ENCODE data around the gene HLA-C.

HLA-C gene

DNA sequence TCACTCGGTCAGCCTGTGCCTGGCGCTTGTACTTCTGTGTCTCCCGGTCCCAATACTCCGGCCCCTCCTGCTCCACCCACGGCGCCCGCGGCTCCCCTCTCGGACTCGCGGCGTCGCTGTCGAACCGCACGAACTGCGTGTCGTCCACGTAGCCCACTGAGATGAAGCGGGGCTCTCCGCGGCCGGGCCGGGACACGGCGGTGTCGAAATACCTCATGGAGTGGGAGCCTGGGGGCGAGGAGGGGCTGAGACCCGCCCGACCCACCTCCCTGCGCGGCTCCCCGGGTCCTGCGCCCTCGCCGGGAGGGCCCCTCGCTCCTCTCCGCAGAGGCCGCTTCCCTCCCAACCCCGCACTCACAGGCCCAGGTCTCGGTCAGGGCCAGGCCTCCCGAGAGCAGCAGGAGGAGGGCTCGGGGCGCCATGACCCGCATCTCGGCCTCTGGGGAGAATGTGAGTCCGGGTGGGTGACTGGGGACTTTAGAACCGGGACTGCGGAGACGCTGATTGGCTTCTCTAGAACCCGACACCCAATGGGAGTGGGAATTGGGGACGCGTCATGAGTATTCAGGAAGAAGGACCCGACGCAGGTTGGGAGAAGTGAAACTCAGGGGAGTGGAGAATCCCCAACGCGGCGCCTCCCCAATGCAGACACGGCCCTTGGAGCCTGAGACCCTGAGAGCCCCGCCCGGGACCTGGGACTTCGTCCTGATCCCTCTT, at the start of gene HLA-C:
TSS of gene HLA-C (minus strand) at position 452 of the 717 bp plus-strand sequence. CDS start at position 431, 21 bp downstream.
- peak within 1 kb of the TSS; percentile 74 for H3K4me3 ChIP-seq (ENCODE audit: low read depth, low read length)
- DNase-seq (ENCODE audit: low read depth) = peak; percentile 98
- TF ChIP-seq, protein P1, sequence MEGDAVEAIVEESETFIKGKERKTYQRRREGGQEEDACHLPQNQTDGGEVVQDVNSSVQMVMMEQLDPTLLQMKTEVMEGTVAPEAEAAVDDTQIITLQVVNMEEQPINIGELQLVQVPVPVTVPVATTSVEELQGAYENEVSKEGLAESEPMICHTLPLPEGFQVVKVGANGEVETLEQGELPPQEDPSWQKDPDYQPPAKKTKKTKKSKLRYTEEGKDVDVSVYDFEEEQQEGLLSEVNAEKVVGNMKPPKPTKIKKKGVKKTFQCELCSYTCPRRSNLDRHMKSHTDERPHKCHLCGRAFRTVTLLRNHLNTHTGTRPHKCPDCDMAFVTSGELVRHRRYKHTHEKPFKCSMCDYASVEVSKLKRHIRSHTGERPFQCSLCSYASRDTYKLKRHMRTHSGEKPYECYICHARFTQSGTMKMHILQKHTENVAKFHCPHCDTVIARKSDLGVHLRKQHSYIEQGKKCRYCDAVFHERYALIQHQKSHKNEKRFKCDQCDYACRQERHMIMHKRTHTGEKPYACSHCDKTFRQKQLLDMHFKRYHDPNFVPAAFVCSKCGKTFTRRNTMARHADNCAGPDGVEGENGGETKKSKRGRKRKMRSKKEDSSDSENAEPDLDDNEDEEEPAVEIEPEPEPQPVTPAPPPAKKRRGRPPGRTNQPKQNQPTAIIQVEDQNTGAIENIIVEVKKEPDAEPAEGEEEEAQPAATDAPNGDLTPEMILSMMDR (IDR thresholded peaks at IDR 0.05; ENCODE audit: insufficient read depth, low read depth, low read length, missing control alignments) = no peak

- TF ChIP-seq, protein P1 (IDR thresholded peaks at IDR 0.05; ENCODE audit: insufficient read depth, low read depth, low read length, missing control alignments) = no peak
- no peak for DNase-seq (ENCODE audit: low read depth)
- no peak overlapping the region for H3K4me3 ChIP-seq (ENCODE audit: low read depth, low read length)
These were observed 49.3 kb upstream of the HLA-C start for GRCh38 chr6:31321005-31321707.

GRCh38 chr6:31317036-31317435, 45.1 kb upstream of the HLA-C start:
- TF ChIP-seq, protein P1 (IDR thresholded peaks at IDR 0.05; ENCODE audit: insufficient read depth, low read depth, low read length, missing control alignments) = no peak
- DNase-seq (ENCODE audit: low read depth) = no peak

GRCh38 chr6:31309641-31310040, 37.7 kb upstream of the HLA-C start:
- TF ChIP-seq, protein P1 (IDR thresholded peaks at IDR 0.05; ENCODE audit: insufficient read depth, low read depth, low read length, missing control alignments) = no peak
- DNase-seq (ENCODE audit: low read depth) = no peak

More at GRCh38 chr6:31317036-31317435, 45.1 kb upstream of the HLA-C start:
- H3K4me3 ChIP-seq (ENCODE audit: low read depth, low read length) = no peak overlapping the region

DNA sequence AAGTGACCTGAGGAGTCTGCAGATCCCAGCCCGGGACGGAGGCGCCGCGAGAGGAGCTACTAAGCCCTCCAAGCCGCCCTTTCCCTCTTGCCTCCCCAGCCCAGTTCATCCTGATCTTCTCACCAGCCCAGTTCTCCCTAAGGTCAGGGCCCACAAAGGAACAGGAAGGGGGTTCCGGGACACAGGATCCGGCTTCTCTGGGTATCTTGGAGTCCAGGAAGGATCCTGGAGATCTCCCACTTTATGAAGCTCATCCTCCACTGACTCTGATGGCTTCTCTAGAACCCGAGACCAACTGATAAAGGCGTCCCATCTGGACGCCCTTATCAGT, 36.9 kb upstream of the HLA-C start:
- H3K4me3 ChIP-seq (ENCODE audit: low read depth, low read length) = peak overlapping the region; percentile 69
- DNase-seq (ENCODE audit: low read depth) = no peak
- TF ChIP-seq, protein P1 (IDR thresholded peaks at IDR 0.05; ENCODE audit: insufficient read depth, low read depth, low read length, missing control alignments) = no peak

More at GRCh38 chr6:31309641-31310040, 37.7 kb upstream of the HLA-C start:
- no peak overlapping the region for H3K4me3 ChIP-seq (ENCODE audit: low read depth, low read length)

DNA sequence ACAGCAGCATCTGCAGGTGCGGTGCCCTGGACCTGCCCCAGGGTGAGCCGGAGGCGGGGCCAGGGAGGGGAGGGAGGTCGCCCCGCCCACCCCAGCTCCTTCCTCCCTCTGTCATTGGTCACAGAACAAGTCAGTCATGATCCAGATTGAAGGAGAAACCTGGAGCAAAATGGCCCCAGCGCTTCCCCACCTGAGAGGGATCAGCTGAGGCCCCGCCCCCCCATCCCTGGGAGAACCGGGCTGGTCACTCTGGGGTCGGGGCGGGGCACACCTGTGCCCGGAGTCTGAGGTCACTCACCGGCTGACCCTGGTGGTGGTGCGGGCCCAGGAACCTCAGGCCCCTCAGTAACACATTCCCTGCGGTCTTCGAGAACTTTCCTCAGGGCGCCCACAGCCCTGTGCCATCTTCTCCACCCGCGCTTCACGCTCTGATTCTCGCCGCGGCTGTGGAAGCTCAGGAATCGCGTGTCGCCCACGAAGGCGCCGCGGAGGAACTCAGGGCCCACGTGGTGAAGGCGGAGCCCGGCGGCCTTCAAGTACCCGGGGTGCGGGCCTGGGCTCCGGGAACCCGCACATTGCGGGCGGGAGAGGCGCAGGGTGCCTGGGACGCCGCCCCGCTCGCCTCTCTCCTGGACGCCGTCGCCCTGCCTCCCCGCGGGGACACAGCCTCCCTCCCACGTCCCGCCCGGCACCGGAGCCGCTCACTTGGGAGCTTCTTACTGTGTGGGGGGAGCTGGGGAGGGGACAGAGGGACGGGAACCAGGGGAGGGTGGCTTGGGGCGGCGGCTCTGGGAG, 36.4 kb upstream of the HLA-C start:
- peak overlapping the region; percentile 69 for H3K4me3 ChIP-seq (ENCODE audit: low read depth, low read length)
- TF ChIP-seq, protein P1 (IDR thresholded peaks at IDR 0.05; ENCODE audit: insufficient read depth, low read depth, low read length, missing control alignments) = no peak
- DNase-seq (ENCODE audit: low read depth) = peak; percentile 88

Data from GM12865 (cell line).